Keratinocyte (primary cell): Measurements from ENCODE around the gene MUC3A. TPM values are rescaled to one million over a fixed set of nuclear protein-coding genes. Genes with fewer than 3 reads are reported as not detected.

Experiments used
- DNase-seq: peaks from one replicate; pipeline ENCODE4 v3.0.0-alpha.2; 2011; ENCODE audit warnings: low read depth, missing footprints, low spot score
- FAIRE-seq: peaks from 2 replicates; lab custom pipeline; 2011; peaks lifted over from hg19 to GRCh38; lab: Jason Lieb, UNC
- H2AFZ ChIP-seq: 2 replicates; pipeline ENCODE4 v1.6.0; 2012; ENCODE audit warnings: low read length, control low read depth, inconsistent platforms; ENCODE audit not compliant: control insufficient read depth
- H3K27ac ChIP-seq: 2 replicates; pipeline ENCODE4 v1.5.1; 2011; ENCODE audit warnings: low read length; ENCODE audit not compliant: control insufficient read depth, insufficient read depth
- H3K27me3 ChIP-seq: 3 replicates; pipeline ENCODE4 v1.6.0; 2011; ENCODE audit warnings: low read length; ENCODE audit not compliant: control insufficient read depth, insufficient read depth; ENCODE audit errors: extremely low read depth
- H3K36me3 ChIP-seq, 2 experiments: 2 replicates in 1 of 2; 3 replicates in 1 of 2; pipeline ENCODE4 v1.5.1; 2011; ENCODE audit warnings: low read length in 2 of 2, mild to moderate bottlenecking in 1 of 2; ENCODE audit not compliant: control insufficient read depth in 2 of 2, insufficient read depth in 2 of 2; ENCODE audit errors: extremely low read depth in 1 of 2
- H3K4me1 ChIP-seq: 3 replicates; pipeline ENCODE4 v1.5.1; 2011; ENCODE audit warnings: low read length; ENCODE audit not compliant: control insufficient read depth, insufficient read depth; ENCODE audit errors: extremely low read depth
- H3K4me2 ChIP-seq: 3 replicates; pipeline ENCODE4 v1.6.0; 2011; ENCODE audit warnings: low read depth, low read length; ENCODE audit not compliant: control insufficient read depth, insufficient read depth; ENCODE audit errors: extremely low read depth
- H3K4me3 ChIP-seq, 3 experiments: fragments of 200-600 bp in 1 of 3; sonication (generic) in 1 of 3; 2 replicates in 2 of 3; 3 replicates in 1 of 3; pipeline ENCODE4 v1.5.1; 2011 to 2016; ENCODE audit warnings: low read length in 3 of 3, mild to moderate bottlenecking in 3 of 3, control low read depth in 2 of 3, inconsistent platforms in 1 of 3, low read depth in 1 of 3, mixed read lengths in 1 of 3, mixed run types in 1 of 3, moderate library complexity in 1 of 3; ENCODE audit not compliant: control insufficient read depth in 2 of 3, insufficient read depth in 2 of 3; ENCODE audit errors: extremely low read depth in 1 of 3
- H3K79me2 ChIP-seq: 2 replicates; pipeline ENCODE4 v1.6.0; 2012; ENCODE audit warnings: low read length; ENCODE audit not compliant: control insufficient read depth, insufficient read depth
- H3K9ac ChIP-seq: 3 replicates; pipeline ENCODE4 v1.6.0; 2011; ENCODE audit warnings: low read length; ENCODE audit not compliant: control insufficient read depth, insufficient read depth; ENCODE audit errors: extremely low read depth
- H3K9me1 ChIP-seq: 3 replicates; pipeline ENCODE4 v1.6.0; 2011; ENCODE audit warnings: low read length; ENCODE audit not compliant: control insufficient read depth, insufficient read depth; ENCODE audit errors: extremely low read depth
- H3K9me3 ChIP-seq: 2 replicates; pipeline ENCODE4 v1.5.1; 2012; ENCODE audit warnings: low read depth, low read length; ENCODE audit not compliant: control insufficient read depth
- H4K20me1 ChIP-seq: 3 replicates; pipeline ENCODE4 v1.6.0; 2011; ENCODE audit warnings: low read length; ENCODE audit not compliant: control insufficient read depth, insufficient read depth; ENCODE audit errors: extremely low read depth
- CTCF ChIP-seq, 3 experiments: IDR thresholded peaks in 1 of 3; conservative IDR thresholded peaks in 1 of 3; optimal IDR thresholded peaks in 1 of 3; 2 replicates in 2 of 3; 3 replicates in 1 of 3; pipeline versions ENCODE3 to v1.5.1; 2011; ENCODE audit warnings: low read length in 3 of 3, mild to moderate bottlenecking in 3 of 3, moderate library complexity in 2 of 3, control low read depth in 1 of 3, inconsistent platforms in 1 of 3; ENCODE audit not compliant: insufficient read depth in 2 of 3; ENCODE audit errors: extremely low read depth in 1 of 3
- EZH2 ChIP-seq: IDR thresholded peaks from one replicate; pipeline ENCODE4 v1.6.1; 2012; ENCODE audit warnings: inconsistent platforms, mild to moderate bottlenecking, low read length, moderate library complexity
- dilution Hi-C: fragments of 300-500 bp; cut with MboI; formaldehyde crosslinking; loops from one replicate; pipeline ENCODE4 v1.7.0; 2020; ENCODE audit warnings: low sequenced_read_pairs; ENCODE audit not compliant: extremely low pct_ligation_motif_present
- polyA plus RNA-seq, 5 experiments: library from polyadenylated mRNA; depleted of rRNA in 3 of 5; stranded (reverse) in 3 of 5; stranded (forward) in 1 of 5; unstranded in 1 of 5; fragments of >200 nt; gene quantifications; 1 replicate in 1 of 5; 2 replicates in 3 of 5; 3 replicates in 1 of 5; pipeline versions ENCODE4 v1.2.1 to v1.2.3, GENCODE V29; 2011 to 2012; ENCODE audit warnings: missing spikeins in 2 of 5, low read depth in 1 of 5, low replicate concordance in 1 of 5

MUC3A gene
- polyA plus RNA-seq, 1 donor (not counting 4 experiments of a cell fraction or from before 2014, with no cell fraction given): 0.10 TPM

GRCh38 chr7:100966542-100967291 is 17.4 kb downstream of the MUC3A start:
- Histone ChIP-seq H3K4me3 (peak overlapping the region in 1 of 3 experiments; percentile 40), H3K27me3 (peaks cover 43% of the 10 kb centered on the region), H2AFZ (no peak overlapping the region), H3K79me2 (no peaks in the 10 kb centered on the region), H3K4me1 (no peaks in the 10 kb centered on the region), H3K9ac (no peak overlapping the region), H3K4me2 (peak overlapping the region; percentile 52), H3K9me1 (no peaks in the 10 kb centered on the region), H4K20me1 (no peaks in the 10 kb centered on the region), H3K36me3 (no peaks in the 10 kb centered on the region), H3K27ac (no peak overlapping the region), H3K9me3 (no peaks in the 10 kb centered on the region)
- TF ChIP-seq CTCF (optimal IDR thresholded peaks at IDR 0.05 in 1 of 3, IDR thresholded peaks at IDR 0.05 in 1 of 3, conservative IDR thresholded peaks at IDR 0.05 in 1 of 3; ENCODE audit: extremely low read depth in 1 of 3, insufficient read depth in 2 of 3, low read length in 3 of 3): no peak
- TF ChIP-seq EZH2: peak; percentile 93
- FAIRE-seq: no peak
- no peak for DNase-seq
- dilution Hi-C loops: no loop called here

GRCh38 chr7:100967292-100967863 is 18.0 kb downstream of the MUC3A start:
- no peak overlapping the region for H3K27ac ChIP-seq
- H3K9me1 ChIP-seq: no peaks in the 10 kb centered on the region
- dilution Hi-C loops: no loop called here
- H3K9ac ChIP-seq: no peak overlapping the region
- H3K36me3 ChIP-seq: no peaks in the 10 kb centered on the region
- DNase-seq (no peak), FAIRE-seq (no peak)
- H3K27me3 ChIP-seq: peaks cover 43% of the 10 kb centered on the region
- H3K79me2 ChIP-seq: no peaks in the 10 kb centered on the region
- no peak overlapping the region for H2AFZ ChIP-seq
- no peak overlapping the region for H3K4me2 ChIP-seq
- no peaks in the 10 kb centered on the region for H4K20me1 ChIP-seq
- no peak overlapping the region for H3K4me3 ChIP-seq
- no peaks in the 10 kb centered on the region for H3K9me3 ChIP-seq
- peak; percentile 31 for TF ChIP-seq EZH2
- no peak for TF ChIP-seq CTCF (optimal IDR thresholded peaks at IDR 0.05 in 1 of 3, IDR thresholded peaks at IDR 0.05 in 1 of 3, conservative IDR thresholded peaks at IDR 0.05 in 1 of 3; ENCODE audit: extremely low read depth in 1 of 3, insufficient read depth in 2 of 3, low read length in 3 of 3)
- no peaks in the 10 kb centered on the region for H3K4me1 ChIP-seq
